Psoas muscle (tissue), 8 donors: Measurements from ENCODE around the gene CDC42BPG. TPM values are rescaled to one million over a fixed set of nuclear protein-coding genes. Genes with fewer than 3 reads are reported as not detected.
A peak's percentile ranks its signal among the peaks of the same experiment; 100 is the strongest.

Experiments
- ATAC-seq, 4 donors: fragments of 200-7000 bp; cut with Tn5 transposase; one replicate each; pipeline ENCODE4 v1.9.1; 2020; ENCODE audit warnings: moderate library complexity in 3 of 4, mild to moderate bottlenecking in 2 of 4
- DNase-seq, 2 donors: peaks; one replicate each; pipeline ENCODE4 v3.0.0-alpha.2; 2020
- H3K27ac ChIP-seq: fragments of 200-600 bp; one replicate; pipeline ENCODE4 v1.8.0; 2022
- H3K27me3 ChIP-seq, 3 donors: fragments of 200-600 bp in 1 of 3; one replicate each; pipeline versions ENCODE4 v1.6.1 to v1.8.0; 2013 to 2022; ENCODE audit warnings: low read length in 2 of 3, mild to moderate bottlenecking in 2 of 3, moderate library complexity in 1 of 3; ENCODE audit not compliant: insufficient read depth in 3 of 3
- H3K36me3 ChIP-seq, 2 donors: fragments of 200-600 bp in 1 of 2; one replicate each; pipeline versions ENCODE4 v1.6.1 to v1.8.0; 2013 to 2022; ENCODE audit warnings: low read depth in 1 of 2, mild to moderate bottlenecking in 1 of 2, moderate library complexity in 1 of 2; ENCODE audit not compliant: insufficient read depth in 1 of 2
- H3K4me1 ChIP-seq: fragments of 200-600 bp; one replicate; pipeline ENCODE4 v1.8.0; 2022
- H3K4me3 ChIP-seq: fragments of 200-600 bp; one replicate; pipeline ENCODE4 v1.8.0; 2022; ENCODE audit warnings: mild to moderate bottlenecking
- H3K9me3 ChIP-seq: fragments of 200-600 bp; one replicate; pipeline ENCODE4 v1.8.0; 2022
- WGBS, 3 donors: extraction: QIAGEN DNeasy Blood & Tissue Kit; methylation state at CpG; one replicate each; pipeline versions ENCODE4 v1.1.6 to v1.1.7; 2013; 5-methylcytosine and 5-hydroxymethylcytosine counted together
- intact Hi-C, 2 donors: fragments of 100-400 bp; cut with DNase I; formaldehyde crosslinking; loops; one replicate each; pipeline versions ENCODE4 v1.11.0 to v1.14.2; 2022
- polyA plus RNA-seq, 3 donors: library from polyadenylated mRNA; stranded (reverse); fragments of 200-250 nt; gene quantifications; one replicate each; pipeline ENCODE4 v1.2.3, GENCODE V29; 2013
- total RNA-seq, 4 donors: library from RNA; stranded (reverse); fragmentation: NEBNext Ultra II Directional in 2 of 4; extraction: Animal tissue kit (Norgen Biotek cat#: 25700) in 2 of 4; gene quantifications; one replicate each; pipeline versions ENCODE4 v1.2.1 to v1.2.4, GENCODE V29; 2021 to 2023
- TF ChIP-seq, protein P1 (sequence below): fragments of 200-600 bp; IDR thresholded peaks from one replicate; pipeline ENCODE4 v1.8.0; 2022; ENCODE audit warnings: antibody characterized with exemption
- donor health status: healthy with polysubstance abuse.
- donor health status: DM: no; HTN: no; CAD: no; lungs with moderate emphysema.
- donor health status: Bipolar disorder and iron deficiency.
- donor health status: healthy.
- donor health status: DM: yes; HTN: yes; CAD: no.
- donor health status: DM: no; HTN: no; CAD: no.
- donor health status: DM: no; HTN: no; CAD: no.
- donor health status: DM: yes; HTN: yes; CAD: no.

CDC42BPG gene
- total and polyA plus RNA-seq, 7 donors: 0.04 to 2.2 (median 0.06) TPM; not detected in 1

DNA sequence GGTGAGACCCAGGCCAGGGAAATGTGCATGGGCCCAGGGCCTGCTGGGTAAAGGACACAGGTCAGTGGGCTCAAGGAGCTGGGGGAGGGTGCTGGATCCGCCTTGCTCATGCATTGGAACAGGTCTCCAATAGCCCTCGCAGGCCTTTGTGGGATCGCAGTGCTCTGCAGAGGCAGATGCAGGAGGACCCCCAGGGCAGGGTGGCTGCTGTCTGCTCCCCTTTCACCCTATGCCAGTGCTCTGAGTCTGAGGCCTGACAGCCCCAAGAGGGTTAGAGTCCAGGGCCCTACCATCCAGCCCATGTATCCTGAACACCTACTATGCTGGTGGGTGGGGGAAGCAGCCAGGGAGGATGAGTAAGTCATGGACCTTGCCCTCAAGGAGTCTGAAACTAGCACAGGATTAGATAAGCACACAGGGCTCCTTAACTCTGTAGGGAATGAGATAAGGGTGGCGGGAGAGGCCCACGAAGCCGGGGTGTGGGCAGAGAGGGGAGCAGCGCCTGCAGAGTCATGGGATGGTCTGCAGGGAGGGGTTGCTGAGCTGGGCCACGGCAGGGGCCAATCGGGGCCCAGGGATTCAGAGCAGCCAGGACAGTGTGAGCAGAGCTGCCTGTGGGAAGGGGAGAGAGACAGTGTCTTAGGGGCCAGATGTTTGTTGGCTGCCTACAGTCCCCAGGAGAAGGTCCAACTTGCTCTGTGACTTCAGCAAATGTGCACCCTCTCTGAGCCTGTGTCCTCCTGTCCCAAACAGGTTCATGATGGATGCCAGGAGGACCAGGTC, 44.5 kb upstream of the CDC42BPG start:
- H3K27ac ChIP-seq: no peak overlapping the region
- no peak overlapping the region for H3K4me3 ChIP-seq
- intact Hi-C loops: no loop called here
- ATAC-seq (no peak), DNase-seq (no peak)
- TF ChIP-seq, protein P1, sequence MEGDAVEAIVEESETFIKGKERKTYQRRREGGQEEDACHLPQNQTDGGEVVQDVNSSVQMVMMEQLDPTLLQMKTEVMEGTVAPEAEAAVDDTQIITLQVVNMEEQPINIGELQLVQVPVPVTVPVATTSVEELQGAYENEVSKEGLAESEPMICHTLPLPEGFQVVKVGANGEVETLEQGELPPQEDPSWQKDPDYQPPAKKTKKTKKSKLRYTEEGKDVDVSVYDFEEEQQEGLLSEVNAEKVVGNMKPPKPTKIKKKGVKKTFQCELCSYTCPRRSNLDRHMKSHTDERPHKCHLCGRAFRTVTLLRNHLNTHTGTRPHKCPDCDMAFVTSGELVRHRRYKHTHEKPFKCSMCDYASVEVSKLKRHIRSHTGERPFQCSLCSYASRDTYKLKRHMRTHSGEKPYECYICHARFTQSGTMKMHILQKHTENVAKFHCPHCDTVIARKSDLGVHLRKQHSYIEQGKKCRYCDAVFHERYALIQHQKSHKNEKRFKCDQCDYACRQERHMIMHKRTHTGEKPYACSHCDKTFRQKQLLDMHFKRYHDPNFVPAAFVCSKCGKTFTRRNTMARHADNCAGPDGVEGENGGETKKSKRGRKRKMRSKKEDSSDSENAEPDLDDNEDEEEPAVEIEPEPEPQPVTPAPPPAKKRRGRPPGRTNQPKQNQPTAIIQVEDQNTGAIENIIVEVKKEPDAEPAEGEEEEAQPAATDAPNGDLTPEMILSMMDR: no peak
- H3K9me3 ChIP-seq: no peaks in the 10 kb centered on the region
- peaks cover 6% of the 10 kb centered on the region for H3K4me1 ChIP-seq
- no peaks in the 10 kb centered on the region for H3K27me3 ChIP-seq
- WGBS, 3 donors: 70 to 76% (median 70%) methylated on average over 9 of the region's 9 CpGs
- no peaks in the 10 kb centered on the region for H3K36me3 ChIP-seq

DNA sequence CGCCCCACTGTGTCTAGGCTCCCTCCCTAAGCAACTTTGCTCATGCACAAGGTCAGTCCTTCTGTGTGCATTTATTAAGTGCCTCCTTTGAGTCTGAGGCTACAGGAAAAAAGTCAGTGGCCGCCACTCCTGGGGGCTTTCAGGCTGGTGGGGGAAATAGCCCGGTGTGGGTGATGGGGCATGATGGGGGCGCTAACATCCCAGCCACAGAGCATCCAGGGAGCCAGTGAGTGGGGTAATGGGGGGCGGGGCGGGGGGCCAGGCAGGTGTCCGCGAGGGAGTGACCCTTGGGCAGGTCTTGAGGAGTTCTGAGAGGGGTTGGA, 43.9 kb upstream of the CDC42BPG start:
- Histone ChIP-seq H3K27ac (no peak overlapping the region), H3K27me3 (no peaks in the 10 kb centered on the region), H3K9me3 (no peaks in the 10 kb centered on the region), H3K36me3 (no peaks in the 10 kb centered on the region), H3K4me1 (peaks cover 6% of the 10 kb centered on the region), H3K4me3 (no peak overlapping the region)
- ATAC-seq: no peak
- 65 to 72% (median 71%) methylated on average over 8 of the region's 8 CpGs for WGBS, 3 donors
- DNase-seq: no peak
- intact Hi-C loops: no loop called here
- TF ChIP-seq, protein P1: no peak

DNA sequence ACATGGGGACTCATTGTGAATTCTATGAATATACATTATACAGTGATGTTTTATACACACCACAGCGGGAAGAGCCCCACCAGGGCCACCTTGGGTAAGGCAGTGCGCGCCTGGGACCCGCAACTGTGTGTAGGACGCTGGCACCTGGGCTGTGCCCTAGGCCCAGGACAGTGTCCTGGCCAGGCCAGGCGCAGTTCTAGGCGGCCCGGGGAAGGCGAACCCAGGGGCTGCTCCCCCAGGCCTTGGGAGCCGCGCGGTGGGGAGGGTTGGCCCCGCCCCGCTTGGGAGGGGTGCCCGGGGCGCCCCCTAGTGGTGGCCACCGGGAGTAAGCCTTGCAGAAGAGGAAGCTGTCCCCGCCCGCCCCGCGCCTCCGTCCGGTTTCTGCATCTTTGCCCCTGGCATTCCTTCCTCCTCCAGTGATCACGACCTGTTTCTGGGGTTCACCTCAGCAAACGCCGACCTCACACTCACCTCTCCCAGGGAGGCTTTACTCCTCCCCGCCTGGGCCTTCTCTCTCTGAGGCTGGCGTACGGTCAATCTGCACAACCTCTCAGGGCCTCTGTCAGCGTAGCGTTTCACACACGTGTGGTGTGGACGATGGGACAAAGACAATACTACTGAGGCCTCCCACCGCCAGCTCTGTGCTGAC, 43.4 kb upstream of the CDC42BPG start:
- Histone ChIP-seq H3K27ac (peak overlapping the region; percentile 76), H3K4me3 (peak overlapping the region; percentile 52), H3K4me1 (peaks cover 6% of the 10 kb centered on the region), H3K9me3 (no peaks in the 10 kb centered on the region), H3K27me3 (no peaks in the 10 kb centered on the region), H3K36me3 (no peaks in the 10 kb centered on the region)
- ATAC-seq: peak; percentile 90 to 98 (median 96)
- WGBS, 3 donors: 16 to 32% (median 20%) methylated on average over 20 to 34 of the region's 34 CpGs
- TF ChIP-seq, protein P1: peak; percentile 99
- peak; percentile 86 to 91 for DNase-seq
- intact Hi-C loops: no loop called here

DNA sequence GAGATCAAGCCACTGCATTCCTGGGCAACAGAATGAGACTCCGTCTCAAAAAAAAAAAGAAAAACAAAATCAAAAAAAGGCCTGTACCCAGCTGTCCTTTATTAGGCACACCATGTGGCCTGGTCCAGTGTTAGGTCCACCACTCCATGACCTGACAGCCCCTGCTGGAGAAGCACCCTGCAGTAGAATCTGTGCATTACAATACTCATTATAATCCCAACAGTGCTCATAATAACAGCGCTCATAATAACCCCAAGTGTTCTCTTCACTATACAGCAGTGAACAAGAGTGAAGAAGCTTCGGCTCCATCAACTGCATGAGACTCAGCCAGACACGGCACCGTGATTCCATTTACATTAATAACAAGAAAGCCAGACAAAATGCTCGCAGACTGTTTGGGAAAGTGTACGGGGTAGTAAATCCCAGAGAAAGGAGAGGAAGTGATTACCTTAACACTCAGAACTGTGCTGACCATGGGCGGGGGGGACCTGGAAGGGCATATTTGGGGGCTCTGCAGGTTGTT, 42.8 kb upstream of the CDC42BPG start:
- intact Hi-C loops: no loop called here
- Histone ChIP-seq H3K27me3 (no peaks in the 10 kb centered on the region), H3K27ac (peak overlapping the region; percentile 76), H3K4me1 (peaks cover 6% of the 10 kb centered on the region), H3K4me3 (peak overlapping the region; percentile 52), H3K36me3 (no peaks in the 10 kb centered on the region), H3K9me3 (no peaks in the 10 kb centered on the region)
- DNase-seq (no peak), ATAC-seq (peak in 1 of 4 donors; percentile 3)
- WGBS, 3 donors: 75 to 85% (median 77%) methylated on average over 8 of the region's 8 CpGs
- TF ChIP-seq, protein P1: no peak
